ENCODE data around the gene TMEM229A.
"Not testable (repeated sequence)": the region's sequence is repeated elsewhere in the genome, so short reads cannot be mapped to it uniquely, and the experiment has no call there.

TMEM229A gene

GRCh38 chr7:124051681-124052377, 19.0 kb upstream of the TMEM229A start:
- no peak overlapping the region for H3K4me3 ChIP-seq (ENCODE audit: control insufficient read depth, low read depth, low read length)
- no peak for DNase-seq (ENCODE audit: low read depth)
- no peak for TF ChIP-seq CTCF (conservative IDR thresholded peaks at IDR 0.05; ENCODE audit: control insufficient read depth, insufficient read depth, low read depth, low read length)

- TF ChIP-seq CTCF (conservative IDR thresholded peaks at IDR 0.05; ENCODE audit: control insufficient read depth, insufficient read depth, low read depth, low read length) = no peak
- DNase-seq (ENCODE audit: low read depth) = no peak
- H3K4me3 ChIP-seq (ENCODE audit: control insufficient read depth, low read depth, low read length) = no peak overlapping the region
These were observed 10.0 kb upstream of the TMEM229A start for GRCh38 chr7:124042826-124043225.

- DNase-seq (ENCODE audit: low read depth) = no peak
- TF ChIP-seq CTCF (conservative IDR thresholded peaks at IDR 0.05; ENCODE audit: control insufficient read depth, insufficient read depth, low read depth, low read length) = no peak
These were observed 8.6 kb upstream of the TMEM229A start for GRCh38 chr7:124041439-124041838.

GRCh38 chr7:124037902-124038301, 5.0 kb upstream of the TMEM229A start:
- DNase-seq (ENCODE audit: low read depth); H3K4me3 ChIP-seq (ENCODE audit: control insufficient read depth, low read depth, low read length): not testable (repeated sequence)

More at GRCh38 chr7:124041439-124041838, 8.6 kb upstream of the TMEM229A start:
- H3K4me3 ChIP-seq (ENCODE audit: control insufficient read depth, low read depth, low read length) = no peak overlapping the region

GRCh38 chr7:124035706-124036105, 2.8 kb upstream of the TMEM229A start:
- no peak overlapping the region for H3K4me3 ChIP-seq (ENCODE audit: control insufficient read depth, low read depth, low read length)
- no peak for DNase-seq (ENCODE audit: low read depth)
- no peak for TF ChIP-seq CTCF (conservative IDR thresholded peaks at IDR 0.05; ENCODE audit: control insufficient read depth, insufficient read depth, low read depth, low read length)

- no peak overlapping the region for H3K4me3 ChIP-seq (ENCODE audit: control insufficient read depth, low read depth, low read length)
- no peak for DNase-seq (ENCODE audit: low read depth)
- no peak for TF ChIP-seq CTCF (conservative IDR thresholded peaks at IDR 0.05; ENCODE audit: control insufficient read depth, insufficient read depth, low read depth, low read length)
These were observed 1.9 kb upstream of the TMEM229A start for GRCh38 chr7:124034754-124035100.

- no peak overlapping the region for H3K4me3 ChIP-seq (ENCODE audit: control insufficient read depth, low read depth, low read length)
- no peak for DNase-seq (ENCODE audit: low read depth)
- TF ChIP-seq CTCF (conservative IDR thresholded peaks at IDR 0.05; ENCODE audit: control insufficient read depth, insufficient read depth, low read depth, low read length) = no peak
These were observed 1.2 kb upstream of the TMEM229A start for GRCh38 chr7:124033807-124034753.

Measured in fibroblast of mammary gland (primary cell).